Keratinocyte (primary cell): ENCODE measurements around the gene SLC38A6. TPM values are rescaled to one million over a fixed set of nuclear protein-coding genes. Genes with fewer than 3 reads are reported as not detected.

Experiments
- DNase-seq: peaks from one replicate; pipeline ENCODE4 v3.0.0-alpha.2; 2011; ENCODE audit warnings: low read depth, missing footprints, low spot score
- FAIRE-seq: peaks from 2 replicates; lab custom pipeline; 2011; peaks lifted over from hg19 to GRCh38; lab: Jason Lieb, UNC
- H2AFZ ChIP-seq: 2 replicates; pipeline ENCODE4 v1.6.0; 2012; ENCODE audit warnings: low read length, control low read depth, inconsistent platforms; ENCODE audit not compliant: control insufficient read depth
- H3K27ac ChIP-seq: 2 replicates; pipeline ENCODE4 v1.5.1; 2011; ENCODE audit warnings: low read length; ENCODE audit not compliant: control insufficient read depth, insufficient read depth
- H3K27me3 ChIP-seq: 3 replicates; pipeline ENCODE4 v1.6.0; 2011; ENCODE audit warnings: low read length; ENCODE audit not compliant: control insufficient read depth, insufficient read depth; ENCODE audit errors: extremely low read depth
- H3K36me3 ChIP-seq, 2 experiments: 2 replicates in 1 of 2; 3 replicates in 1 of 2; pipeline ENCODE4 v1.5.1; 2011; ENCODE audit warnings: low read length in 2 of 2, mild to moderate bottlenecking in 1 of 2; ENCODE audit not compliant: control insufficient read depth in 2 of 2, insufficient read depth in 2 of 2; ENCODE audit errors: extremely low read depth in 1 of 2
- H3K4me1 ChIP-seq: 3 replicates; pipeline ENCODE4 v1.5.1; 2011; ENCODE audit warnings: low read length; ENCODE audit not compliant: control insufficient read depth, insufficient read depth; ENCODE audit errors: extremely low read depth
- H3K4me2 ChIP-seq: 3 replicates; pipeline ENCODE4 v1.6.0; 2011; ENCODE audit warnings: low read depth, low read length; ENCODE audit not compliant: control insufficient read depth, insufficient read depth; ENCODE audit errors: extremely low read depth
- H3K4me3 ChIP-seq, 3 experiments: fragments of 200-600 bp in 1 of 3; sonication (generic) in 1 of 3; 2 replicates in 2 of 3; 3 replicates in 1 of 3; pipeline ENCODE4 v1.5.1; 2011 to 2016; ENCODE audit warnings: low read length in 3 of 3, mild to moderate bottlenecking in 3 of 3, control low read depth in 2 of 3, inconsistent platforms in 1 of 3, low read depth in 1 of 3, mixed read lengths in 1 of 3, mixed run types in 1 of 3, moderate library complexity in 1 of 3; ENCODE audit not compliant: control insufficient read depth in 2 of 3, insufficient read depth in 2 of 3; ENCODE audit errors: extremely low read depth in 1 of 3
- H3K79me2 ChIP-seq: 2 replicates; pipeline ENCODE4 v1.6.0; 2012; ENCODE audit warnings: low read length; ENCODE audit not compliant: control insufficient read depth, insufficient read depth
- H3K9ac ChIP-seq: 3 replicates; pipeline ENCODE4 v1.6.0; 2011; ENCODE audit warnings: low read length; ENCODE audit not compliant: control insufficient read depth, insufficient read depth; ENCODE audit errors: extremely low read depth
- H3K9me1 ChIP-seq: 3 replicates; pipeline ENCODE4 v1.6.0; 2011; ENCODE audit warnings: low read length; ENCODE audit not compliant: control insufficient read depth, insufficient read depth; ENCODE audit errors: extremely low read depth
- H3K9me3 ChIP-seq: 2 replicates; pipeline ENCODE4 v1.5.1; 2012; ENCODE audit warnings: low read depth, low read length; ENCODE audit not compliant: control insufficient read depth
- H4K20me1 ChIP-seq: 3 replicates; pipeline ENCODE4 v1.6.0; 2011; ENCODE audit warnings: low read length; ENCODE audit not compliant: control insufficient read depth, insufficient read depth; ENCODE audit errors: extremely low read depth
- EZH2 ChIP-seq: IDR thresholded peaks from one replicate; pipeline ENCODE4 v1.6.1; 2012; ENCODE audit warnings: inconsistent platforms, mild to moderate bottlenecking, low read length, moderate library complexity
- dilution Hi-C: fragments of 300-500 bp; cut with MboI; formaldehyde crosslinking; loops from one replicate; pipeline ENCODE4 v1.7.0; 2020; ENCODE audit warnings: low sequenced_read_pairs; ENCODE audit not compliant: extremely low pct_ligation_motif_present
- polyA minus RNA-seq, 3 experiments: library from RNA; depleted of rRNA, polyadenylated mRNA; stranded (reverse); fragments of >200 nt; gene quantifications; 1 replicate in 1 of 3; 2 replicates in 1 of 3; 3 replicates in 1 of 3; pipeline ENCODE4 v1.2.3, GENCODE V29; 2011
- polyA plus RNA-seq, 5 experiments: library from polyadenylated mRNA; depleted of rRNA in 3 of 5; stranded (reverse) in 3 of 5; stranded (forward) in 1 of 5; unstranded in 1 of 5; fragments of >200 nt; gene quantifications; 1 replicate in 1 of 5; 2 replicates in 3 of 5; 3 replicates in 1 of 5; pipeline versions ENCODE4 v1.2.1 to v1.2.3, GENCODE V29; 2011 to 2012; ENCODE audit warnings: missing spikeins in 2 of 5, low read depth in 1 of 5, low replicate concordance in 1 of 5
- TF ChIP-seq, protein P1 (sequence below), 3 experiments: IDR thresholded peaks in 1 of 3; conservative IDR thresholded peaks in 1 of 3; optimal IDR thresholded peaks in 1 of 3; 2 replicates in 2 of 3; 3 replicates in 1 of 3; pipeline versions ENCODE3 to v1.5.1; 2011; ENCODE audit warnings: low read length in 3 of 3, mild to moderate bottlenecking in 3 of 3, moderate library complexity in 2 of 3, control low read depth in 1 of 3, inconsistent platforms in 1 of 3; ENCODE audit not compliant: insufficient read depth in 2 of 3; ENCODE audit errors: extremely low read depth in 1 of 3

SLC38A6 gene
- polyA plus RNA-seq (7.5 to 15.7 TPM (median 12.1 TPM) in 3 replicates), polyA minus RNA-seq (5.3 to 20.7 TPM (median 9.8 TPM) in 3 replicates)
- polyA plus RNA-seq (2011; ENCODE audit: low read depth), result 2.0 TPM
- polyA plus RNA-seq (2011; cell fraction: cytosol; rRNA removed), result 6.8 and 13.3 TPM in 2 replicates
- polyA plus RNA-seq (2011; cell fraction: nucleus; rRNA removed), result 16.3 and 19.4 TPM in 2 replicates
- 4.2 and 6.6 TPM in 2 replicates for polyA plus RNA-seq (2012; ENCODE audit: low replicate concordance)
- 6.7 TPM for polyA minus RNA-seq (2011; cell fraction: cytosol; rRNA and poly(A)+ RNA removed)
- polyA minus RNA-seq (2011; cell fraction: nucleus; rRNA and poly(A)+ RNA removed), result 9.4 and 28.7 TPM in 2 replicates

DNA sequence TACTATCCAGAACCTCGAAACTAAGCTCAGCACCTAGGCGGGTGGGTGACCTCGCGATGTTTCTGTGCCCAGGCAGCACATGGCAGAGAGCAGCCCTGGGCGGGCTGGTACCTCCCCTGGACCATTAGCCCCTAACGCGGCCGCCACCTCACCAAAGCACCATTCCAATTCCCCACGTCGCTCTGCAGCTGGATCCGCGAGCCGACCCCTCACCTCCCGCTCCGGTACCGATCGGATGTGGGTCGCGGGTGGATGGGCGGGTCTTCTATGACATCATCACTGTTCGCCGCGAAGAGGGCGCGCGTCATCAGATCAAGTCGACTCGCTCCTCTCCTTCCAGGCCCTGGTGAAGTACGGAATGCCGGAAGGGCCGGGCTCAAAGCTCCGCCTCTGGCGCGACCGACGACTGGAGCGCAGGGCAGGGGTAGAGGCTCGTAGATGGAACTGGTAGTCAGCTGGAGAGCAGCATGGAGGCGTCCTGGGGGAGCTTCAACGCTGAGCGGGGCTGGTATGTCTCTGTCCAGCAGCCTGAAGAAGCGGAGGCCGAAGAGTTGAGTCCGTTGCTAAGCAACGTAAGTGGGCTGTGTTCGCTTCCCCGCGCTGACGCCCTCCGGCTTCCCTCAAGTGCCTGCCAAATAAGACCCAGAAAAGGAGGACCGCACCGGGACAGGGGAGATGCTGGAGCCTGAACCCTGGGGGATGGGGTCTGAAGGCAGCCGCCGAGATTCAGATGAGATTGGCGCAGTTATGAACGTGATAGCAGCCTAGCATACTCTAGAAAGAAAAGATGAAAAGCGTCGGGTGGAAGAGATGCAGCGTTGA lies at the start of gene SLC38A6, which contains the start of gene TRMT5:
TSS of gene SLC38A6 (plus strand) at position 435 of the 822 bp plus-strand sequence. CDS start at position 468, 33 bp downstream.
TSS of gene TRMT5 (minus strand) at position 269 of the 822 bp plus-strand sequence. CDS start at position 163, 106 bp downstream.
- DNase-seq (peak; percentile 59), FAIRE-seq (peak; percentile 88)
- Histone ChIP-seq H3K27ac (peak within 1 kb of the TSS; percentile 98), H3K9me3 (no peaks in the 10 kb centered on the region), H2AFZ (peak within 1 kb of the TSS; percentile 99), H3K36me3 (peaks cover 2 to 12% of the 10 kb centered on the region in 2 experiments), H3K9me1 (no peaks in the 10 kb centered on the region), H3K4me2 (peak within 1 kb of the TSS; percentile 99), H3K4me1 (peaks cover 26% of the 10 kb centered on the region), H3K4me3 (peak within 1 kb of the TSS; percentile 82 to 98 (median 88)), H4K20me1 (no peaks in the 10 kb centered on the region), H3K9ac (peak within 1 kb of the TSS; percentile 98), H3K79me2 (peaks cover 25% of the 10 kb centered on the region), H3K27me3 (no peaks in the 10 kb centered on the region)
- TF ChIP-seq, protein P1, sequence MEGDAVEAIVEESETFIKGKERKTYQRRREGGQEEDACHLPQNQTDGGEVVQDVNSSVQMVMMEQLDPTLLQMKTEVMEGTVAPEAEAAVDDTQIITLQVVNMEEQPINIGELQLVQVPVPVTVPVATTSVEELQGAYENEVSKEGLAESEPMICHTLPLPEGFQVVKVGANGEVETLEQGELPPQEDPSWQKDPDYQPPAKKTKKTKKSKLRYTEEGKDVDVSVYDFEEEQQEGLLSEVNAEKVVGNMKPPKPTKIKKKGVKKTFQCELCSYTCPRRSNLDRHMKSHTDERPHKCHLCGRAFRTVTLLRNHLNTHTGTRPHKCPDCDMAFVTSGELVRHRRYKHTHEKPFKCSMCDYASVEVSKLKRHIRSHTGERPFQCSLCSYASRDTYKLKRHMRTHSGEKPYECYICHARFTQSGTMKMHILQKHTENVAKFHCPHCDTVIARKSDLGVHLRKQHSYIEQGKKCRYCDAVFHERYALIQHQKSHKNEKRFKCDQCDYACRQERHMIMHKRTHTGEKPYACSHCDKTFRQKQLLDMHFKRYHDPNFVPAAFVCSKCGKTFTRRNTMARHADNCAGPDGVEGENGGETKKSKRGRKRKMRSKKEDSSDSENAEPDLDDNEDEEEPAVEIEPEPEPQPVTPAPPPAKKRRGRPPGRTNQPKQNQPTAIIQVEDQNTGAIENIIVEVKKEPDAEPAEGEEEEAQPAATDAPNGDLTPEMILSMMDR (optimal IDR thresholded peaks at IDR 0.05 in 1 of 3, IDR thresholded peaks at IDR 0.05 in 1 of 3, conservative IDR thresholded peaks at IDR 0.05 in 1 of 3; ENCODE audit: extremely low read depth in 1 of 3, insufficient read depth in 2 of 3, low read length in 3 of 3), result no peak
- TF ChIP-seq EZH2, result no peak
- dilution Hi-C loops, result no loop called here

DNA sequence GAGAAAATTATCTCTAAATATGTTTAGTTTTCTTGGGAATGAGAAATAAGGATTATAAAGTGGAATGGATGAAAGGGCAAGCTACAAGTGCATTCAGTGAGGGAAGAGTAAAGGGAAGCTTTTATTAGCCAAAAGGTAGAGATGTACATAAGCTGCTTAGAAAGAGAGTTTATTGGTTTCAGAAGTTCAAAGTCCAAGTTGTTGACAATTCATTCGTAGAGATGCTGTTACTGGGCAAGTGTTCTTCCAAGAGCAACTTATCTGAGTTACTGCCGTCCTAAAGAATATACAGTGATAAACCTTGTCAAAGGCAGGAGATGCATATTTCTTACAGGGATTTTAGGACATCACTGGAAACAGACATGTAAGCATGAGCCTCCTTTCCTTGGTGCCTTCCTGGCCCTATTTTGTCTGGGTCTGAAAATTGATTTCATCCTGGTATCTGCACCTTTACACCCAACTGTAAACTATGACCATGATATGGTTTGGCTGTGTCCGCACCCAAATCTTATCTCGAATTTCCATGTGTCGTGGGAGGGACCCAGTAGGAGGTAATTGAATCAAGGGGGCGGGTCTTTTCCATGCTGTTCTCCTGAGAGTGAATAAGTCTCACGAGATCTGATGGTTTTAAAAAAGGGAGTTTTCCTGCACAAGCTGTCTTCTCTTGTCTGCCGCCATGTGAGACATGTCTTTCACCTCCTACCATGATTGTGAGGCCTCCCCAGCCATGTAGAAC lies 47.0 kb upstream of the SLC38A6 start:
- Histone ChIP-seq H4K20me1 (no peaks in the 10 kb centered on the region), H3K4me2 (no peak overlapping the region), H3K4me1 (no peaks in the 10 kb centered on the region), H3K27ac (no peak overlapping the region), H3K79me2 (no peaks in the 10 kb centered on the region), H3K9me1 (no peaks in the 10 kb centered on the region), H2AFZ (no peak overlapping the region), H3K9me3 (no peaks in the 10 kb centered on the region), H3K4me3 (no peak overlapping the region), H3K36me3 (no peaks in the 10 kb centered on the region), H3K27me3 (no peaks in the 10 kb centered on the region), H3K9ac (no peak overlapping the region)
- TF ChIP-seq, protein P1 (optimal IDR thresholded peaks at IDR 0.05 in 1 of 3, IDR thresholded peaks at IDR 0.05 in 1 of 3, conservative IDR thresholded peaks at IDR 0.05 in 1 of 3; ENCODE audit: extremely low read depth in 1 of 3, insufficient read depth in 2 of 3, low read length in 3 of 3), result no peak
- TF ChIP-seq EZH2, result no peak
- no peak for DNase-seq
- dilution Hi-C loops, result no loop called here
- no peak for FAIRE-seq
